A673 (cell line): Measurements from ENCODE around the gene ZSWIM5. TPM values are rescaled to one million over a fixed set of nuclear protein-coding genes. Genes with fewer than 3 reads are reported as not detected.

Experiments
- BruUV-seq: library from RNA; stranded (reverse); fragments of 400-500 nt; replicated peaks from 2 replicates; lab custom pipeline; 2021; lab: Mats Ljungman, UMichigan
- CTCF ChIA-PET: fragments of 300-600 bp; sonication (Branson Sonifier 250); formaldehyde crosslinking; loops from one replicate; lab custom pipeline; 2022; ENCODE audit warnings: antibody characterized with exemption; lab: Charles Lee
- POLR2A ChIA-PET: fragments of 300-600 bp; sonication (Branson Sonifier 250); formaldehyde crosslinking; loops from one replicate; lab custom pipeline; 2022; ENCODE audit warnings: antibody characterized with exemption; ENCODE audit not compliant: low non-redundant PET; lab: Charles Lee
- DNase-seq: peaks from one replicate; pipeline ENCODE4 v3.0.0-alpha.2; 2015; ENCODE audit warnings: low spot score
- H3K27ac ChIP-seq: fragments of 200-600 bp; sonication (generic); 2 replicates; pipeline ENCODE4 v1.5.1; 2016; ENCODE audit warnings: mixed run types, low read depth, mild to moderate bottlenecking, mixed read lengths, antibody characterized with exemption, low read length; ENCODE audit not compliant: poor library complexity, severe bottlenecking
- H3K27me3 ChIP-seq: fragments of 200-600 bp; sonication (generic); replicated peaks from 2 replicates; pipeline ENCODE4 v1.6.1; 2017; ENCODE audit warnings: mixed run types, low read depth, mild to moderate bottlenecking, mixed read lengths, antibody characterized with exemption, low read length; ENCODE audit not compliant: insufficient read depth, poor library complexity
- H3K36me3 ChIP-seq: fragments of 200-600 bp; sonication (generic); 2 replicates; pipeline ENCODE4 v1.6.1; 2016; ENCODE audit warnings: mixed run types, mild to moderate bottlenecking, mixed read lengths, antibody characterized with exemption, low read length; ENCODE audit not compliant: insufficient read depth, poor library complexity, severe bottlenecking
- H3K4me1 ChIP-seq: fragments of 200-600 bp; sonication (generic); 2 replicates; pipeline ENCODE4 v1.6.1; 2017; ENCODE audit warnings: mixed run types, mild to moderate bottlenecking, mixed read lengths, antibody characterized with exemption, low read length; ENCODE audit not compliant: insufficient read depth, poor library complexity, severe bottlenecking
- H3K4me3 ChIP-seq: fragments of 200-600 bp; sonication (generic); 2 replicates; pipeline ENCODE4 v1.5.1; 2016; ENCODE audit warnings: low read depth, mixed run types, mild to moderate bottlenecking, mixed read lengths, low read length; ENCODE audit not compliant: poor library complexity, severe bottlenecking
- H3K9me3 ChIP-seq: fragments of 200-600 bp; sonication (generic); 2 replicates; pipeline ENCODE4 v1.6.1; 2016; ENCODE audit warnings: mixed run types, low read depth, mild to moderate bottlenecking, mixed read lengths, antibody characterized with exemption, low read length; ENCODE audit not compliant: poor library complexity, severe bottlenecking
- EZH2 ChIP-seq: fragments of 200-600 bp; sonication (generic); IDR thresholded peaks from 2 replicates; pipeline ENCODE4 v1.6.1; 2017; ENCODE audit warnings: borderline replicate concordance, low read depth, mild to moderate bottlenecking, mixed read lengths, antibody characterized with exemption, low read length; ENCODE audit not compliant: poor library complexity, severe bottlenecking
- intact Hi-C: fragments of 100-400 bp; cut with micrococcal nuclease; formaldehyde crosslinking; loops from one replicate; pipeline ENCODE4 v1.10.0; 2022; ENCODE audit not compliant: unreplicated experiment
- total RNA-seq: library from RNA; stranded (reverse); gene quantifications from 2 replicates; pipeline ENCODE4 v1.2.3, GENCODE V29; 2021
- TF ChIP-seq, protein P1 (sequence below): fragments of 300-800, 200-600 bp; sonication (generic); conservative IDR thresholded peaks from 2 replicates; pipeline ENCODE4 v1.5.1; 2017; ENCODE audit warnings: low read depth, mild to moderate bottlenecking, antibody characterized with exemption, low read length, moderate library complexity, mixed read lengths

ZSWIM5 gene
- total RNA-seq, 1 experiment from 2014 or later = 0.67 TPM

DNA sequence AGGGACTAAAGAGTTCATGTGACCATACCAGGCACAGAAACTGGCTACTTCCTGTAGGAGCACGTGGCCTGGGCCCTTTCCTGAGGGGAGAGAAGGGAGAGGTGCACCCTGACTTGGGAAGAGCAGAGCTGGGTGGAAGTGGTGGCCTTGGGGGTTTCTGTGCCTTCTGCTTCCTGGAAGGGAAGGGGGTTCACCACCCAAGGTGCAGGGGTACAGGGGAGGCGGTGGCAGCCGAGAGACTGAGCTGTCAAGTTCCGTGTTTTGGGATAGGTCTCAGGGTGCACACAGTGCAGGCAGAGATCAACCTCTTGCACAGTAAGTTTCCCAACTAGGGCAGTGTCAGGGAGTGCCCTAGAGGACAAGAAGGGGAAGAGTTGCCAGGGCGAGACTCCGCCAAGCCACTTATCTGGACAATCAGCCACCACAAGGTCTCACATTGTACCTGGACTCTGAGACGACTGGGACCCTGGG lies 205.4 kb downstream of the ZSWIM5 start:
- CTCF ChIA-PET = no interaction called here
- peaks cover 5% of the 10 kb centered on the region for H3K36me3 ChIP-seq
- H3K4me3 ChIP-seq = no peak overlapping the region
- no peak for TF ChIP-seq EZH2
- TF ChIP-seq, protein P1, sequence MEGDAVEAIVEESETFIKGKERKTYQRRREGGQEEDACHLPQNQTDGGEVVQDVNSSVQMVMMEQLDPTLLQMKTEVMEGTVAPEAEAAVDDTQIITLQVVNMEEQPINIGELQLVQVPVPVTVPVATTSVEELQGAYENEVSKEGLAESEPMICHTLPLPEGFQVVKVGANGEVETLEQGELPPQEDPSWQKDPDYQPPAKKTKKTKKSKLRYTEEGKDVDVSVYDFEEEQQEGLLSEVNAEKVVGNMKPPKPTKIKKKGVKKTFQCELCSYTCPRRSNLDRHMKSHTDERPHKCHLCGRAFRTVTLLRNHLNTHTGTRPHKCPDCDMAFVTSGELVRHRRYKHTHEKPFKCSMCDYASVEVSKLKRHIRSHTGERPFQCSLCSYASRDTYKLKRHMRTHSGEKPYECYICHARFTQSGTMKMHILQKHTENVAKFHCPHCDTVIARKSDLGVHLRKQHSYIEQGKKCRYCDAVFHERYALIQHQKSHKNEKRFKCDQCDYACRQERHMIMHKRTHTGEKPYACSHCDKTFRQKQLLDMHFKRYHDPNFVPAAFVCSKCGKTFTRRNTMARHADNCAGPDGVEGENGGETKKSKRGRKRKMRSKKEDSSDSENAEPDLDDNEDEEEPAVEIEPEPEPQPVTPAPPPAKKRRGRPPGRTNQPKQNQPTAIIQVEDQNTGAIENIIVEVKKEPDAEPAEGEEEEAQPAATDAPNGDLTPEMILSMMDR = no peak
- H3K9me3 ChIP-seq = no peaks in the 10 kb centered on the region
- no peak for DNase-seq
- no peak overlapping the region for H3K27ac ChIP-seq
- intact Hi-C loops = no loop called here
- no peaks in the 10 kb centered on the region for H3K4me1 ChIP-seq
- BruUV-seq = no TSS peak
- POLR2A ChIA-PET = no interaction called here
- H3K27me3 ChIP-seq = no peaks in the 10 kb centered on the region

DNA sequence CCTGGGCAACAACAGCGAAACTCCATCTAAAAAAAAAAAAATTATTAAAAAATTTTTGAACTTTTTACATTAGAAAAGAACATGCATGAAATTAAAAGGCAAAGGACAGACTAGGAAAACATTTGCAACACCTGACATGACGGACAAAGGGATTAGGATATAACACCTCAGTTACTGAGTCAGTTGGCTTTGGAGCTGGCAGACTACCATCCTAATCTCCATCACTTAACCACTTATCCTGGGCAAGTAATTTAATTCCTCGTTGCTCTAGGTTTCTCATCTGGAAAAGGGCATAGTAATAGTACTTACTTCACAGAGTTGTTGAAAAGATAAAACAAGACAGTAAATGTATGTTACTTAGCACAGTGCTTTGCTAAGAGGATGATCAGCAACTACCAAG lies 207.2 kb downstream of the ZSWIM5 start:
- TF ChIP-seq, protein P1 = no peak
- TF ChIP-seq EZH2 = no peak
- CTCF ChIA-PET = no interaction called here
- Histone ChIP-seq H3K27me3 (no peaks in the 10 kb centered on the region), H3K4me3 (no peak overlapping the region), H3K4me1 (no peaks in the 10 kb centered on the region), H3K9me3 (no peaks in the 10 kb centered on the region), H3K27ac (no peak overlapping the region), H3K36me3 (peaks cover 5% of the 10 kb centered on the region)
- intact Hi-C loops = no loop called here
- no TSS peak for BruUV-seq
- no peak for DNase-seq
- POLR2A ChIA-PET = no interaction called here

DNA sequence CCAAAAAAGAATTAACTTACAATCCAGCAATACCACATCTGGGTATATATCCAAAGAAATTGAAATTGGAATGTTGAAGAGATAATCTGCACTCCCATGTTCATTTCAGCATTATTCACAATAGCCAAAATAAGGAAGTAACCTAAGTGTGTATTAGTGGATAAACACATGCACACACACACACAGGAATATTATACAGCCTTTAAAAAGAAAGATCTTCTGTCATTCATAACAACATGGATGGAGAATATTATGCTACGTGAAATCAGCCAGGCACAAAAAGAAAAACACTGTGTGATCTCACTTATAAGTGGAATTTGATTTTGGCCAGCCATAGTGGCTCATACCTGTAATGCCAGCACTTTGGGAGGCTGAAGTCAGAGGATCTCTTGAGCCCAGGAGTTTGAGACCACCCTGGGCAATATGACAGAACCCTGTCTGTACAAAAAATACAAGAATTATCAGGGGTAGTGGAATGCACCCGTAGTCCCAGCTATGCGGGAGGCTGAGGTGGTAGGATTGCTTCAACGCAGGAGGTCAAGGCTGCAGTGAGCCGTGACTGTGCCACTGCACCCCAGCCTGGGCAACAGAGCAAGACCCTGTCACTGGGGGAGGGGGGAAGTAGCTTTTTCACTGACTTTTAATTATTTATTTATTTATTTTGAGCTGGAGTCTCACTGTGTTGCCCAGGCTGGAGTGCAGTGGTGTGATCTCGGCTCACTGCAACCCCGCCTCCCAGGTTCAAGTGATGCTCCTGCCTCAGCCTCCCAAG lies 210.8 kb downstream of the ZSWIM5 start:
- CTCF ChIA-PET = no interaction called here
- intact Hi-C loops = no loop called here

More for the DNA sequence above, 210.8 kb downstream of the ZSWIM5 start:
- no peaks in the 10 kb centered on the region for H3K27me3 ChIP-seq
- H3K4me1 ChIP-seq = no peaks in the 10 kb centered on the region
- no peaks in the 10 kb centered on the region for H3K9me3 ChIP-seq
- DNase-seq = no peak
- no peak overlapping the region for H3K4me3 ChIP-seq
- no peaks in the 10 kb centered on the region for H3K36me3 ChIP-seq
- TF ChIP-seq, protein P1 = no peak
- TF ChIP-seq EZH2 = no peak
- POLR2A ChIA-PET = no interaction called here
- no peak overlapping the region for H3K27ac ChIP-seq
- BruUV-seq = no TSS peak
